ENCODE results near the gene ASTN1. TPM values are rescaled to one million over a fixed set of nuclear protein-coding genes. Genes with fewer than 3 reads are reported as not detected.

Gene ASTN1
- total and polyA plus RNA-seq, 2 of the 4 experiments (the other 2 are of a cell fraction): under 0.01 to 0.07 TPM

DNA sequence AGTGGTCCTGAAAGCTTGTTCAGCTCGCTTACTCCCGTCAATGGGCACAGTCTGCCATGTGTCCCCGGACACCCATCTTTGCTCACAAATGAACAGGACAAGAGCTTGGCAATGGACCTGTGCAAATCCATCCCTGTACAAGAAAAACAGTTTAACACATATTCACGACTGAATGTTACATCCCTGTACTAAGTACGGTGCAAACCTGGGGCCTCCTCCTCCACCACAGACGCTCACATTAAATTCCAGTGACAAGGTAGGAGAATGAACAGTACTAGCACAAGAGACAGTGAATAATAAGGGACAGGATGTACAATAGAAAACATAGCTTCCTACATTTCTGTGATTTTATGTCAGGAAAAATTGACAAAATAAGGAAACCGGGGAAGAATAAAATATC lies 187.7 kb downstream of the ASTN1 start:
- H3K23ac ChIP-seq (ENCODE audit: low read depth, low read length): no peak overlapping the region
- no peaks in the 10 kb centered on the region for H3K79me1 ChIP-seq (ENCODE audit: low read depth in 1 of 2, low read length in 2 of 2)
- no peak overlapping the region for H4K91ac ChIP-seq (ENCODE audit: insufficient read depth, low read depth, low read length)
- no peak overlapping the region for H2BK120ac ChIP-seq (ENCODE audit: low read depth, low read length)
- no peak overlapping the region for H2BK20ac ChIP-seq (ENCODE audit: low read depth, low read length)
- no peak overlapping the region for H3K4ac ChIP-seq (ENCODE audit: low read depth, low read length)
- H3K4me1 ChIP-seq (ENCODE audit: control insufficient read depth, insufficient read depth, low read length): no peaks in the 10 kb centered on the region
- H2BK15ac ChIP-seq (ENCODE audit: low read depth, low read length): no peak overlapping the region
- H3K27ac ChIP-seq (ENCODE audit: insufficient read depth, low read length): no peak overlapping the region
- no peak overlapping the region for H3K4me2 ChIP-seq (ENCODE audit: low read depth, low read length)
- no peak overlapping the region for H2AK9ac ChIP-seq (replicated peaks; ENCODE audit: low read depth, low read length, poor library complexity)
- H2AFZ ChIP-seq (replicated peaks; ENCODE audit: low read length, poor library complexity): no peak overlapping the region
- WGBS, 2 experiments (ENCODE audit: extremely low coverage in 2 of 2, insufficient read length in 1 of 2): no CpG with 5 or more reads among the region's 7 CpGs
- dilution Hi-C loops (cut with HindIII; ENCODE audit: low sequenced_read_pairs, unreplicated experiment): no loop called here
- H3K9me3 ChIP-seq (ENCODE audit: control insufficient read depth, insufficient read depth, low read length): no peaks in the 10 kb centered on the region; the same call in 1 of the 2 replicates
- H3K36me3 ChIP-seq (ENCODE audit: control insufficient read depth, insufficient read depth, low read length): no peaks in the 10 kb centered on the region
- TF ChIP-seq CEBPB (IDR thresholded peaks at IDR 0.05; ENCODE audit: low read depth, low read length): no peak
- TF ChIP-seq MAZ (IDR thresholded peaks at IDR 0.05; ENCODE audit: borderline replicate concordance, low read depth, low read length): no peak
- no peak for TF ChIP-seq RCOR1 (IDR thresholded peaks at IDR 0.05; ENCODE audit: insufficient replicate concordance, low read length)
- no peak for TF ChIP-seq BHLHE40 (IDR thresholded peaks at IDR 0.05; ENCODE audit: low read depth, low read length)
- TF ChIP-seq, protein P1, sequence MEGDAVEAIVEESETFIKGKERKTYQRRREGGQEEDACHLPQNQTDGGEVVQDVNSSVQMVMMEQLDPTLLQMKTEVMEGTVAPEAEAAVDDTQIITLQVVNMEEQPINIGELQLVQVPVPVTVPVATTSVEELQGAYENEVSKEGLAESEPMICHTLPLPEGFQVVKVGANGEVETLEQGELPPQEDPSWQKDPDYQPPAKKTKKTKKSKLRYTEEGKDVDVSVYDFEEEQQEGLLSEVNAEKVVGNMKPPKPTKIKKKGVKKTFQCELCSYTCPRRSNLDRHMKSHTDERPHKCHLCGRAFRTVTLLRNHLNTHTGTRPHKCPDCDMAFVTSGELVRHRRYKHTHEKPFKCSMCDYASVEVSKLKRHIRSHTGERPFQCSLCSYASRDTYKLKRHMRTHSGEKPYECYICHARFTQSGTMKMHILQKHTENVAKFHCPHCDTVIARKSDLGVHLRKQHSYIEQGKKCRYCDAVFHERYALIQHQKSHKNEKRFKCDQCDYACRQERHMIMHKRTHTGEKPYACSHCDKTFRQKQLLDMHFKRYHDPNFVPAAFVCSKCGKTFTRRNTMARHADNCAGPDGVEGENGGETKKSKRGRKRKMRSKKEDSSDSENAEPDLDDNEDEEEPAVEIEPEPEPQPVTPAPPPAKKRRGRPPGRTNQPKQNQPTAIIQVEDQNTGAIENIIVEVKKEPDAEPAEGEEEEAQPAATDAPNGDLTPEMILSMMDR (conservative IDR thresholded peaks at IDR 0.05; ENCODE audit: low read depth, low read length): no peak
- no peak for TF ChIP-seq POLR2A (IDR thresholded peaks at IDR 0.05; ENCODE audit: low read depth, low read length)
- no peak for TF ChIP-seq RAD21 (IDR thresholded peaks at IDR 0.05; ENCODE audit: low read length)
- no peak for TF ChIP-seq RFX5 (IDR thresholded peaks at IDR 0.05; ENCODE audit: low read depth, low read length)
- no peak for TF ChIP-seq MXI1 (IDR thresholded peaks at IDR 0.05; ENCODE audit: borderline replicate concordance, low read depth, low read length)
- TF ChIP-seq MAFK (IDR thresholded peaks at IDR 0.05; ENCODE audit: low read depth, low read length): no peak
- TF ChIP-seq CHD1 (IDR thresholded peaks at IDR 0.05; ENCODE audit: low read depth, low read length): no peak
- no peak overlapping the region for H3K56ac ChIP-seq (ENCODE audit: extremely low read depth, insufficient read depth, low read length)
- intact Hi-C loops (cut with micrococcal nuclease): no loop called here
- DNase-seq: no peak
- no peak overlapping the region for H3K9ac ChIP-seq (ENCODE audit: low read depth, low read length)
- no peak overlapping the region for H2AK5ac ChIP-seq (ENCODE audit: low read depth, low read length)
- no peaks in the 10 kb centered on the region for H4K20me1 ChIP-seq (ENCODE audit: insufficient read depth, low read length)
- no peak overlapping the region for H4K5ac ChIP-seq (ENCODE audit: low read depth, low read length)
- no TSS peak for BruUV-seq (replicated peaks)
- no peaks in the 10 kb centered on the region for H3K27me3 ChIP-seq (ENCODE audit: control insufficient read depth, insufficient read depth, low read length)
- ATAC-seq (ENCODE audit: low read depth): no peak
- H3K18ac ChIP-seq (ENCODE audit: low read depth, low read length): no peak overlapping the region
- no peaks in the 10 kb centered on the region for H3K9me1 ChIP-seq (ENCODE audit: insufficient read depth, low read length)
- no peak overlapping the region for H3K4me3 ChIP-seq (ENCODE audit: insufficient read depth, low read depth, low read length)
- no peak overlapping the region for H2BK5ac ChIP-seq (ENCODE audit: low read depth, low read length, poor library complexity, severe bottlenecking)
- no peak overlapping the region for H3K14ac ChIP-seq (replicated peaks; ENCODE audit: low read depth, low read length)
- POLR2A ChIA-PET (ENCODE audit: unreplicated experiment): no interaction called here
- no peak overlapping the region for H4K8ac ChIP-seq (ENCODE audit: low read depth in 2 of 2, low read length in 2 of 2)
- CTCF ChIA-PET: no interaction called here
- in situ Hi-C loops (cut with MboI; ENCODE audit: low sequenced_read_pairs): no loop called here

All from IMR-90 (cell line).